DND-41 (cell line): ENCODE results near the gene NLGN1.

Experiments
- ATAC-seq: fragments of 200-7000 bp; cut with Tn5 transposase; 3 replicates; pipeline ENCODE4 v1.9.1; 2021; ENCODE audit warnings: low read depth; ENCODE audit not compliant: insufficient read depth
- DNase-seq: peaks from one replicate; pipeline ENCODE4 v3.0.0-alpha.2; 2020
- H2AFZ ChIP-seq: 2 replicates; pipeline ENCODE4 v1.6.0; 2012; ENCODE audit warnings: low read depth, low read length
- H3K27ac ChIP-seq: 2 replicates; pipeline ENCODE4 v1.5.1; 2012; ENCODE audit warnings: low read length, inconsistent platforms
- H3K27me3 ChIP-seq: fragments of 200-600 bp; sonication (generic); 2 replicates; pipeline ENCODE4 v1.6.0; 2012; ENCODE audit warnings: low read length, mild to moderate bottlenecking, inconsistent platforms; ENCODE audit not compliant: insufficient read depth, poor library complexity
- H3K36me3 ChIP-seq: 2 replicates; pipeline ENCODE4 v1.5.1; 2012; ENCODE audit warnings: low read length, inconsistent platforms; ENCODE audit not compliant: insufficient read depth
- H3K4me1 ChIP-seq: 2 replicates; pipeline ENCODE4 v1.5.1; 2012; ENCODE audit warnings: mild to moderate bottlenecking, low read length; ENCODE audit not compliant: insufficient read depth
- H3K4me2 ChIP-seq: 2 replicates; pipeline ENCODE4 v1.6.0; 2012; ENCODE audit warnings: mild to moderate bottlenecking, moderate library complexity, low read length, inconsistent platforms; ENCODE audit not compliant: insufficient read depth
- H3K4me3 ChIP-seq, 2 experiments: fragments of 200-600 bp in 1 of 2; shearing (Covaris generic) in 1 of 2; 2 replicates each; pipeline ENCODE4 v1.5.1; 2012 to 2016; ENCODE audit warnings: inconsistent platforms in 2 of 2, low read length in 2 of 2, mild to moderate bottlenecking in 2 of 2, low read depth in 1 of 2, moderate library complexity in 1 of 2
- H3K79me2 ChIP-seq: 2 replicates; pipeline ENCODE4 v1.6.0; 2012; ENCODE audit warnings: low read length, inconsistent platforms; ENCODE audit not compliant: insufficient read depth
- H3K9ac ChIP-seq: 2 replicates; pipeline ENCODE4 v1.6.0; 2012; ENCODE audit warnings: low read depth, mild to moderate bottlenecking, inconsistent platforms, low read length, moderate library complexity
- H3K9me3 ChIP-seq: 2 replicates; pipeline ENCODE4 v1.5.1; 2012; ENCODE audit warnings: low read length, moderate library complexity, mild to moderate bottlenecking, inconsistent platforms; ENCODE audit not compliant: insufficient read depth, severe bottlenecking
- H4K20me1 ChIP-seq: 2 replicates; pipeline ENCODE4 v1.6.0; 2012; ENCODE audit warnings: low read length; ENCODE audit not compliant: insufficient read depth
- CTCF ChIP-seq: IDR thresholded peaks from 2 replicates; pipeline ENCODE4 v1.5.1; 2012; ENCODE audit warnings: borderline replicate concordance, low read length, moderate library complexity, mild to moderate bottlenecking; ENCODE audit not compliant: poor library complexity, severe bottlenecking; ENCODE audit errors: extremely low read depth
- EZH2 ChIP-seq: IDR thresholded peaks from 3 replicates; pipeline ENCODE4 v1.6.1; 2012; ENCODE audit warnings: borderline replicate concordance, low read depth, mild to moderate bottlenecking, moderate library complexity, low read length, inconsistent platforms; ENCODE audit not compliant: severe bottlenecking

The NLGN1 gene

GRCh38 chr3:173849489-173849888 lies 451.9 kb downstream of the NLGN1 start:
- Histone ChIP-seq H3K4me3 (no peak overlapping the region), H2AFZ (no peak overlapping the region), H3K9ac (no peak overlapping the region), H3K4me1 (no peaks in the 10 kb centered on the region), H3K27ac (no peak overlapping the region), H3K36me3 (no peaks in the 10 kb centered on the region), H3K9me3 (no peaks in the 10 kb centered on the region), H3K27me3 (no peaks in the 10 kb centered on the region), H4K20me1 (no peaks in the 10 kb centered on the region), H3K4me2 (no peak overlapping the region), H3K79me2 (no peaks in the 10 kb centered on the region)
- no peak for ATAC-seq
- DNase-seq: no peak
- TF ChIP-seq CTCF: no peak

GRCh38 chr3:173857154-173857553 lies 459.6 kb downstream of the NLGN1 start:
- no peaks in the 10 kb centered on the region for H3K27me3 ChIP-seq
- no peak overlapping the region for H3K9ac ChIP-seq
- no peaks in the 10 kb centered on the region for H3K79me2 ChIP-seq
- ATAC-seq (no peak), DNase-seq (no peak)
- no peaks in the 10 kb centered on the region for H3K9me3 ChIP-seq
- no peak overlapping the region for H2AFZ ChIP-seq
- no peaks in the 10 kb centered on the region for H3K4me1 ChIP-seq
- H3K4me2 ChIP-seq: no peak overlapping the region
- no peak overlapping the region for H3K4me3 ChIP-seq
- H3K36me3 ChIP-seq: no peaks in the 10 kb centered on the region
- no peaks in the 10 kb centered on the region for H4K20me1 ChIP-seq
- TF ChIP-seq CTCF (no peak), EZH2 (no peak)
- no peak overlapping the region for H3K27ac ChIP-seq

GRCh38 chr3:173862701-173863100 lies 465.2 kb downstream of the NLGN1 start:
- H3K36me3 ChIP-seq: no peaks in the 10 kb centered on the region
- no peaks in the 10 kb centered on the region for H4K20me1 ChIP-seq
- H3K4me3 ChIP-seq: no peak overlapping the region
- H3K4me1 ChIP-seq: no peaks in the 10 kb centered on the region
- DNase-seq (no peak), ATAC-seq (no peak)
- no peak overlapping the region for H3K9ac ChIP-seq
- no peaks in the 10 kb centered on the region for H3K27me3 ChIP-seq
- no peaks in the 10 kb centered on the region for H3K9me3 ChIP-seq
- no peaks in the 10 kb centered on the region for H3K79me2 ChIP-seq
- no peak for TF ChIP-seq EZH2
- TF ChIP-seq CTCF: no peak
- H3K4me2 ChIP-seq: no peak overlapping the region
- H2AFZ ChIP-seq: no peak overlapping the region
- no peak overlapping the region for H3K27ac ChIP-seq

- DNase-seq (no peak), ATAC-seq (no peak)
- TF ChIP-seq EZH2 (no peak), CTCF (no peak)
- no peak overlapping the region for H3K4me2 ChIP-seq
- H3K9ac ChIP-seq: no peak overlapping the region
- H4K20me1 ChIP-seq: no peaks in the 10 kb centered on the region
- no peak overlapping the region for H3K27ac ChIP-seq
- no peaks in the 10 kb centered on the region for H3K36me3 ChIP-seq
- no peaks in the 10 kb centered on the region for H3K4me1 ChIP-seq
- no peaks in the 10 kb centered on the region for H3K27me3 ChIP-seq
- H2AFZ ChIP-seq: no peak overlapping the region
- no peaks in the 10 kb centered on the region for H3K79me2 ChIP-seq
- no peak overlapping the region for H3K4me3 ChIP-seq
- H3K9me3 ChIP-seq: no peaks in the 10 kb centered on the region
Measured at GRCh38 chr3:173863551-173863950, 466.0 kb downstream of the NLGN1 start.
